Kidney (tissue), 14 donors: Measurements from ENCODE around the gene UQCRHL. TPM values are rescaled to one million over a fixed set of nuclear protein-coding genes. Genes with fewer than 3 reads are reported as not detected.
"Not testable (repeated sequence)": the region's sequence is repeated elsewhere in the genome, so short reads cannot be mapped to it uniquely, and the experiment has no call there.

Experiments
- DNase-seq, 5 donors: peaks; one replicate each; pipeline ENCODE4 v3.0.0-alpha.2; 2013 to 2020
- FAIRE-seq: peaks from 2 replicates; lab custom pipeline; 2012; peaks lifted over from hg19 to GRCh38; lab: Jason Lieb, UNC
- H3K27ac ChIP-seq, 2 donors: one replicate each; pipeline ENCODE4 v1.7.0; 2013; ENCODE audit warnings: low read depth in 2 of 2, low read length in 2 of 2, inconsistent platforms in 1 of 2
- H3K27me3 ChIP-seq: one replicate; pipeline ENCODE4 v1.7.1; 2013; ENCODE audit warnings: low read length, inconsistent platforms; ENCODE audit not compliant: control insufficient read depth, insufficient read depth
- H3K36me3 ChIP-seq, 3 donors: one replicate each; pipeline versions ENCODE4 v1.7.0 to v1.7.1; 2013; ENCODE audit warnings: low read length in 3 of 3, control low read depth in 1 of 3, inconsistent platforms in 1 of 3; ENCODE audit not compliant: insufficient read depth in 3 of 3, control insufficient read depth in 2 of 3
- H3K4me1 ChIP-seq, 3 donors: one replicate each; pipeline versions ENCODE4 v1.7.0 to v1.7.1; 2013; ENCODE audit warnings: low read length in 3 of 3, inconsistent platforms in 1 of 3, low read depth in 1 of 3; ENCODE audit not compliant: control insufficient read depth in 2 of 3, insufficient read depth in 2 of 3
- H3K4me3 ChIP-seq, 3 donors: one replicate each; pipeline versions ENCODE4 v1.7.0 to v1.8.1; 2013; ENCODE audit warnings: low read length in 3 of 3, control low read depth in 1 of 3, inconsistent platforms in 1 of 3
- H3K9ac ChIP-seq, 3 donors: one replicate each; pipeline versions ENCODE4 v1.7.0 to v1.7.1; 2013; ENCODE audit warnings: low read length in 3 of 3, control low read depth in 1 of 3, inconsistent platforms in 1 of 3
- H3K9me3 ChIP-seq, 3 donors: one replicate each; pipeline versions ENCODE4 v1.7.0 to v1.7.1; 2013; ENCODE audit warnings: low read length in 3 of 3, control low read depth in 1 of 3, inconsistent platforms in 1 of 3; ENCODE audit not compliant: control insufficient read depth in 2 of 3, insufficient read depth in 1 of 3
- intact Hi-C: fragments of 100-400 bp; cut with DNase I; formaldehyde crosslinking; loops from one replicate; pipeline ENCODE4 v1.11.1; 2022
- polyA plus RNA-seq: library from polyadenylated mRNA; stranded (reverse); fragments of 350-450 nt; fragmentation: Illumina TruSeq; extraction: RNeasy Lipid Tissue Mini Kit (QIAGEN cat#74804); gene quantifications from one replicate; pipeline ENCODE4 v1.2.3, GENCODE V29; 2014; ENCODE audit warnings: low read depth, low replicate concordance; ENCODE audit not compliant: insufficient read depth
- total RNA-seq: library from RNA; stranded (reverse); fragmentation: NEBNext Ultra II Directional; extraction: Animal tissue kit (Norgen Biotek cat#: 25700); gene quantifications from one replicate; pipeline ENCODE4 v1.2.1, GENCODE V29; 2021
- TF ChIP-seq, protein P1 (sequence below): IDR thresholded peaks from 3 replicates; pipeline ENCODE4 v1.5.1; 2012; ENCODE audit warnings: mild to moderate bottlenecking, moderate library complexity, borderline replicate concordance; ENCODE audit not compliant: insufficient read depth; ENCODE audit errors: extremely low read depth
- donor health status: control.
- donor health status: control.
- donor health status: control.
- donor health status: control.
- donor health status: control.
- donor health status: DM: yes; HTN: yes; CAD: no.
- donor health status: Normal renal cell carcinoma (clear cell type).

The UQCRHL gene
- total and polyA plus RNA-seq, 2 donors from 2014 or later: 0.91 to 11.8 TPM

GRCh38 chr1:15838721-15839120 is 31.3 kb upstream of the UQCRHL start:
- no peak overlapping the region for H3K9ac ChIP-seq
- TF ChIP-seq, protein P1, sequence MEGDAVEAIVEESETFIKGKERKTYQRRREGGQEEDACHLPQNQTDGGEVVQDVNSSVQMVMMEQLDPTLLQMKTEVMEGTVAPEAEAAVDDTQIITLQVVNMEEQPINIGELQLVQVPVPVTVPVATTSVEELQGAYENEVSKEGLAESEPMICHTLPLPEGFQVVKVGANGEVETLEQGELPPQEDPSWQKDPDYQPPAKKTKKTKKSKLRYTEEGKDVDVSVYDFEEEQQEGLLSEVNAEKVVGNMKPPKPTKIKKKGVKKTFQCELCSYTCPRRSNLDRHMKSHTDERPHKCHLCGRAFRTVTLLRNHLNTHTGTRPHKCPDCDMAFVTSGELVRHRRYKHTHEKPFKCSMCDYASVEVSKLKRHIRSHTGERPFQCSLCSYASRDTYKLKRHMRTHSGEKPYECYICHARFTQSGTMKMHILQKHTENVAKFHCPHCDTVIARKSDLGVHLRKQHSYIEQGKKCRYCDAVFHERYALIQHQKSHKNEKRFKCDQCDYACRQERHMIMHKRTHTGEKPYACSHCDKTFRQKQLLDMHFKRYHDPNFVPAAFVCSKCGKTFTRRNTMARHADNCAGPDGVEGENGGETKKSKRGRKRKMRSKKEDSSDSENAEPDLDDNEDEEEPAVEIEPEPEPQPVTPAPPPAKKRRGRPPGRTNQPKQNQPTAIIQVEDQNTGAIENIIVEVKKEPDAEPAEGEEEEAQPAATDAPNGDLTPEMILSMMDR: no peak
- DNase-seq (no peak), FAIRE-seq (no peak)
- H3K4me3 ChIP-seq: no peak overlapping the region
- no peaks in the 10 kb centered on the region for H3K9me3 ChIP-seq
- H3K4me1 ChIP-seq: peaks cover 0 to 2% (median 0%) of the 10 kb centered on the region in 3 donors
- H3K27ac ChIP-seq: no peak overlapping the region
- intact Hi-C loops: no loop called here
- no peaks in the 10 kb centered on the region for H3K27me3 ChIP-seq
- H3K36me3 ChIP-seq: no peaks in the 10 kb centered on the region

DNA sequence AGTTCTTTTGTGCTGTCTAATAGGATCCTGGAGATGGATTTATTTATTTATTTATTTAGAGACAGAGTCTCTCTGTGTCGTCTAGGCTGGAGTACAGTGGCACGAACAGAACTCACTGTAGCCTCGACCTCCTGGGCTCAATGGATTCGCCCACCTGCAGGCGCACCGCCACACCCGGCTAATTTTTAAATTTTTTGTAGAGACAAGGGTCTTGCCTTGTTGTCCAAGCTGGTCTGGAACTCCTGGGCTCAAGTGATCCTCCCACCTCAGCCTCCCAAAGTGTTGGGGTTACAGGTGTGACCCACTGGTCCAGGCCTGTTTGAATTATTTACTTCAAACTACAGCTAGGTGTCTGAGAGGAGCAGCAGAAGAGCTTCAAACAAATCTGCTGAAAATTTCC is 30.5 kb upstream of the UQCRHL start:
- intact Hi-C loops: no loop called here
- Histone ChIP-seq H3K27me3 (no peaks in the 10 kb centered on the region), H3K27ac (no peak overlapping the region), H3K36me3 (no peaks in the 10 kb centered on the region), H3K9me3 (no peaks in the 10 kb centered on the region), H3K4me1 (peaks cover 0 to 2% (median 0%) of the 10 kb centered on the region in 3 donors), H3K4me3 (no peak overlapping the region), H3K9ac (no peak overlapping the region)
- peak in 1 of 5 donors; percentile 56 for DNase-seq
- TF ChIP-seq, protein P1: no peak
- FAIRE-seq: no peak

DNA sequence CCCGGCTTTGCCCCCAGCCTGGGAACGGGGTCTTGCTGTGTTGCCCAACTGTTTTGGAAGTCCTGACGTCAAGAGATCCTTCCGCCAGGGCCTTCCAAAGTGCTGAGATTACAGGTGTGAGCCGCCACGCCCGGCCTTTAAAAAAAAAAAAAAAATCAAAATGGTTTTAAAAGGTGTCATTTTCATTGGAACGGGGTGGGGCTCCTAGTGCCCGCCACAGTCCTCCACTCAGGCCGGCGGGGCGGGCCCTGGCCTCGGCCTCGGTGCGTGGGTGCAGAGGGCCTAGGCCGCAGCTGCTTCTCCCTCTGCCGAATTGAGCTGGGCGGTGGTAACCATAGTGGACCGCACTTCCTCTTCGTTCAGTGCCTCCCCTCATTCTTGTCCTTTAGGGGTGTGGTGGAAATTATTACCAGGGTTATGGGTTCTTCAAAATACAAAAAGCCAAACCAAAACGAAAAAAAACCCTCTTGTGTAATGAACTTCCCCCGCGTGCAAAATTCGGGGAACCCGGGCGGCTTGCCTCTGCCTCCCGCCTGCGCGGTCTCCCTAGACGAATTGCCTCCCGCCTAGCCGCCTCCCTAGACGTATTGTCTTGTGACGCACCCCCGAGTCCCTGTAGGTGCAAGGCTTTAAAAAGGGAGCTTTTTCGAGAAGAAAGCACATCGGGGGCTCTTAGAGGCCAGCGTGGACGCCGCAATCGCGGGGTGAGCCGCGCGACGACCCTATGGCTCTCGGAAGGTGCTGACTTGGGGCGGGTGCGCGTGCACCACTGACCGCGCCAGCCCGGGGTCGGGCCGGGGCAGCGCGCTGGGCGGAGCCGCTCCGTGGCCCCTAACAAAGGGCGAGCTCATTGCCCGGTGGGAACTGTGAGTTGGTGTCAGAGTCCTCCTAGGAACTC is 29.6 kb upstream of the UQCRHL start:
- Histone ChIP-seq H3K4me3 (peak overlapping the region in 2 of 3 donors; percentile 30 to 43), H3K9me3 (no peaks in the 10 kb centered on the region), H3K4me1 (peaks cover 0 to 2% (median 0%) of the 10 kb centered on the region in 3 donors), H3K9ac (peak overlapping the region in 1 of 3 donors; percentile 3), H3K27ac (peak overlapping the region; percentile 48 to 60), H3K36me3 (no peaks in the 10 kb centered on the region), H3K27me3 (no peaks in the 10 kb centered on the region)
- FAIRE-seq (no peak), DNase-seq (peak; percentile 25 to 86 (median 58))
- intact Hi-C loops: no loop called here
- TF ChIP-seq, protein P1: no peak

- H3K4me3 ChIP-seq: peak overlapping the region; percentile 75 to 99 (median 90)
- intact Hi-C loops, H3K9ac ChIP-seq, DNase-seq, FAIRE-seq, H3K36me3 ChIP-seq, H3K4me1 ChIP-seq, H3K9me3 ChIP-seq, H3K27me3 ChIP-seq: not testable (repeated sequence)
- H3K27ac ChIP-seq: peak overlapping the region; percentile 100
Observed at GRCh38 chr1:15836511-15836771, 29.0 kb upstream of the UQCRHL start.
